H1 (cell line): ENCODE results near the gene CACNG5. TPM values are rescaled to one million over a fixed set of nuclear protein-coding genes. Genes with fewer than 3 reads are reported as not detected.

Experiments used
- BACH1 ChIP-seq: IDR thresholded peaks from 2 replicates; pipeline ENCODE4 v1.6.1; 2012; ENCODE audit warnings: low read length, improper control_type of control experiment
- CHD2 ChIP-seq: IDR thresholded peaks from 2 replicates; pipeline ENCODE4 v1.6.1; 2012; ENCODE audit warnings: low read length, improper control_type of control experiment
- CREB1 ChIP-seq: IDR thresholded peaks from 2 replicates; pipeline ENCODE4 v1.6.1; 2012; ENCODE audit warnings: inconsistent platforms
- CTBP2 ChIP-seq: IDR thresholded peaks from 2 replicates; pipeline ENCODE4 v1.7.0; 2011; ENCODE audit warnings: borderline replicate concordance, mild to moderate bottlenecking, moderate library complexity, mixed read lengths, low read length; ENCODE audit not compliant: insufficient read depth, insufficient read length
- EGR1 ChIP-seq: IDR thresholded peaks from 2 replicates; pipeline ENCODE4 v1.6.1; 2011; ENCODE audit warnings: low read depth, low read length, borderline replicate concordance
- EP300 ChIP-seq, 2 experiments: IDR thresholded peaks; 1 replicate in 1 of 2; 2 replicates in 1 of 2; pipeline ENCODE4 v1.6.1; 2011 to 2012; ENCODE audit warnings: low read depth in 2 of 2, low read length in 2 of 2, mild to moderate bottlenecking in 2 of 2, borderline replicate concordance in 1 of 2, inconsistent platforms in 1 of 2, moderate library complexity in 1 of 2
- GTF2F1 ChIP-seq: IDR thresholded peaks from 2 replicates; pipeline ENCODE4 v1.6.1; 2012; ENCODE audit warnings: low read depth, low read length, improper control_type of control experiment, borderline replicate concordance
- JUND ChIP-seq: IDR thresholded peaks from 2 replicates; pipeline ENCODE4 v1.6.1; 2011; ENCODE audit warnings: mild to moderate bottlenecking, improper control_type of control experiment, low read length
- SAP30 ChIP-seq: fragments of 300-600 bp; sonication (generic); IDR thresholded peaks from 2 replicates; pipeline ENCODE4 v1.7.1; 2012; ENCODE audit warnings: low read length, moderate library complexity, mild to moderate bottlenecking, inconsistent platforms; ENCODE audit not compliant: insufficient read depth, insufficient replicate concordance
- TAF7 ChIP-seq: optimal IDR thresholded peaks from 2 replicates; pipeline ENCODE3; 2011; ENCODE audit warnings: low read depth, mild to moderate bottlenecking, inconsistent platforms, low read length, moderate library complexity, borderline replicate concordance
- ZNF274 ChIP-seq: IDR thresholded peaks from 2 replicates; pipeline ENCODE4 v1.7.0; 2012; ENCODE audit warnings: low read length, borderline replicate concordance; ENCODE audit errors: extremely low read depth
- polyA plus RNA-seq, 7 experiments: library from polyadenylated mRNA; depleted of rRNA in 3 of 7; stranded (reverse) in 5 of 7; unstranded in 2 of 7; fragments of >200 nt in 5 of 7; fragments of 200-250 nt in 2 of 7; gene quantifications; 1 replicate in 5 of 7; 2 replicates in 1 of 7; 4 replicates in 1 of 7; pipeline versions ENCODE4 v1.2.1 to v1.2.3, GENCODE V29; 2011 to 2013; ENCODE audit warnings: missing spikeins in 2 of 7, mixed read lengths in 2 of 7
- total RNA-seq: library from RNA; stranded (reverse); fragmentation: NEBNext Ultra II Directional; extraction: Animal tissue kit (Norgen Biotek cat#: 25700); gene quantifications from 2 replicates; pipeline ENCODE4 v1.2.1, GENCODE V29; 2021
- TF ChIP-seq, protein P1 (sequence below): fragments of 300-600 bp; sonication (generic); IDR thresholded peaks from 2 replicates; pipeline ENCODE4 v1.7.1; 2012; ENCODE audit warnings: low read length, moderate library complexity, mild to moderate bottlenecking, inconsistent platforms; ENCODE audit not compliant: insufficient replicate concordance

The CACNG5 gene
- total and polyA plus RNA-seq, 2 of the 8 experiments (the other 6 are each of a cell fraction or from before 2014, with no cell fraction given), result 2.2 to 3.1 TPM

DNA sequence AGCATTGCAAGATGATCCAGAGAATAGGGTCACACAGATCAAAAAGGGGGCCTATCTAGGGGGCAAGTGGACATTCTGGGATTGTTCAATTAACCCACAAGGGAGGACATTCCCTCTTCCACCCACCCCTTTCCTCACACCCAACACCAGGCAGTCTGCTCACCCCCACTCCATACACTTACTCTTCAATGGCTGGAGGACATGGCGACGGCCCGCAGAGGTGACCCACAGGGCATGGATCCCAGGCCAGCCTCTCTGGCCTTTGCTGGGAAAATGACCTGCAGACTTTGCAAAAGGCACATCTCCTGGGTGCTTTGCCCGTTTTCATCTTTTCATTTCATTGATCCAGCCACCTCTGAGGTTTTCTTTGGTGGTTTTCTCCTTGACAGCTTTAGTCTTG lies 1.7 kb upstream of the CACNG5 start (continued):
- TF ChIP-seq, protein P1, sequence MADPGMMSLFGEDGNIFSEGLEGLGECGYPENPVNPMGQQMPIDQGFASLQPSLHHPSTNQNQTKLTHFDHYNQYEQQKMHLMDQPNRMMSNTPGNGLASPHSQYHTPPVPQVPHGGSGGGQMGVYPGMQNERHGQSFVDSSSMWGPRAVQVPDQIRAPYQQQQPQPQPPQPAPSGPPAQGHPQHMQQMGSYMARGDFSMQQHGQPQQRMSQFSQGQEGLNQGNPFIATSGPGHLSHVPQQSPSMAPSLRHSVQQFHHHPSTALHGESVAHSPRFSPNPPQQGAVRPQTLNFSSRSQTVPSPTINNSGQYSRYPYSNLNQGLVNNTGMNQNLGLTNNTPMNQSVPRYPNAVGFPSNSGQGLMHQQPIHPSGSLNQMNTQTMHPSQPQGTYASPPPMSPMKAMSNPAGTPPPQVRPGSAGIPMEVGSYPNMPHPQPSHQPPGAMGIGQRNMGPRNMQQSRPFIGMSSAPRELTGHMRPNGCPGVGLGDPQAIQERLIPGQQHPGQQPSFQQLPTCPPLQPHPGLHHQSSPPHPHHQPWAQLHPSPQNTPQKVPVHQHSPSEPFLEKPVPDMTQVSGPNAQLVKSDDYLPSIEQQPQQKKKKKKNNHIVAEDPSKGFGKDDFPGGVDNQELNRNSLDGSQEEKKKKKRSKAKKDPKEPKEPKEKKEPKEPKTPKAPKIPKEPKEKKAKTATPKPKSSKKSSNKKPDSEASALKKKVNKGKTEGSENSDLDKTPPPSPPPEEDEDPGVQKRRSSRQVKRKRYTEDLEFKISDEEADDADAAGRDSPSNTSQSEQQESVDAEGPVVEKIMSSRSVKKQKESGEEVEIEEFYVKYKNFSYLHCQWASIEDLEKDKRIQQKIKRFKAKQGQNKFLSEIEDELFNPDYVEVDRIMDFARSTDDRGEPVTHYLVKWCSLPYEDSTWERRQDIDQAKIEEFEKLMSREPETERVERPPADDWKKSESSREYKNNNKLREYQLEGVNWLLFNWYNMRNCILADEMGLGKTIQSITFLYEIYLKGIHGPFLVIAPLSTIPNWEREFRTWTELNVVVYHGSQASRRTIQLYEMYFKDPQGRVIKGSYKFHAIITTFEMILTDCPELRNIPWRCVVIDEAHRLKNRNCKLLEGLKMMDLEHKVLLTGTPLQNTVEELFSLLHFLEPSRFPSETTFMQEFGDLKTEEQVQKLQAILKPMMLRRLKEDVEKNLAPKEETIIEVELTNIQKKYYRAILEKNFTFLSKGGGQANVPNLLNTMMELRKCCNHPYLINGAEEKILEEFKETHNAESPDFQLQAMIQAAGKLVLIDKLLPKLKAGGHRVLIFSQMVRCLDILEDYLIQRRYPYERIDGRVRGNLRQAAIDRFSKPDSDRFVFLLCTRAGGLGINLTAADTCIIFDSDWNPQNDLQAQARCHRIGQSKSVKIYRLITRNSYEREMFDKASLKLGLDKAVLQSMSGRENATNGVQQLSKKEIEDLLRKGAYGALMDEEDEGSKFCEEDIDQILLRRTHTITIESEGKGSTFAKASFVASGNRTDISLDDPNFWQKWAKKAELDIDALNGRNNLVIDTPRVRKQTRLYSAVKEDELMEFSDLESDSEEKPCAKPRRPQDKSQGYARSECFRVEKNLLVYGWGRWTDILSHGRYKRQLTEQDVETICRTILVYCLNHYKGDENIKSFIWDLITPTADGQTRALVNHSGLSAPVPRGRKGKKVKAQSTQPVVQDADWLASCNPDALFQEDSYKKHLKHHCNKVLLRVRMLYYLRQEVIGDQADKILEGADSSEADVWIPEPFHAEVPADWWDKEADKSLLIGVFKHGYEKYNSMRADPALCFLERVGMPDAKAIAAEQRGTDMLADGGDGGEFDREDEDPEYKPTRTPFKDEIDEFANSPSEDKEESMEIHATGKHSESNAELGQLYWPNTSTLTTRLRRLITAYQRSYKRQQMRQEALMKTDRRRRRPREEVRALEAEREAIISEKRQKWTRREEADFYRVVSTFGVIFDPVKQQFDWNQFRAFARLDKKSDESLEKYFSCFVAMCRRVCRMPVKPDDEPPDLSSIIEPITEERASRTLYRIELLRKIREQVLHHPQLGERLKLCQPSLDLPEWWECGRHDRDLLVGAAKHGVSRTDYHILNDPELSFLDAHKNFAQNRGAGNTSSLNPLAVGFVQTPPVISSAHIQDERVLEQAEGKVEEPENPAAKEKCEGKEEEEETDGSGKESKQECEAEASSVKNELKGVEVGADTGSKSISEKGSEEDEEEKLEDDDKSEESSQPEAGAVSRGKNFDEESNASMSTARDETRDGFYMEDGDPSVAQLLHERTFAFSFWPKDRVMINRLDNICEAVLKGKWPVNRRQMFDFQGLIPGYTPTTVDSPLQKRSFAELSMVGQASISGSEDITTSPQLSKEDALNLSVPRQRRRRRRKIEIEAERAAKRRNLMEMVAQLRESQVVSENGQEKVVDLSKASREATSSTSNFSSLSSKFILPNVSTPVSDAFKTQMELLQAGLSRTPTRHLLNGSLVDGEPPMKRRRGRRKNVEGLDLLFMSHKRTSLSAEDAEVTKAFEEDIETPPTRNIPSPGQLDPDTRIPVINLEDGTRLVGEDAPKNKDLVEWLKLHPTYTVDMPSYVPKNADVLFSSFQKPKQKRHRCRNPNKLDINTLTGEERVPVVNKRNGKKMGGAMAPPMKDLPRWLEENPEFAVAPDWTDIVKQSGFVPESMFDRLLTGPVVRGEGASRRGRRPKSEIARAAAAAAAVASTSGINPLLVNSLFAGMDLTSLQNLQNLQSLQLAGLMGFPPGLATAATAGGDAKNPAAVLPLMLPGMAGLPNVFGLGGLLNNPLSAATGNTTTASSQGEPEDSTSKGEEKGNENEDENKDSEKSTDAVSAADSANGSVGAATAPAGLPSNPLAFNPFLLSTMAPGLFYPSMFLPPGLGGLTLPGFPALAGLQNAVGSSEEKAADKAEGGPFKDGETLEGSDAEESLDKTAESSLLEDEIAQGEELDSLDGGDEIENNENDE, result no peak
- no peak for TF ChIP-seq JUND
- TF ChIP-seq GTF2F1, result no peak
- no peak for TF ChIP-seq TAF7
- no peak for TF ChIP-seq ZNF274
- no peak for TF ChIP-seq EP300 (IDR thresholded peaks at IDR 0.05; ENCODE audit: borderline replicate concordance in 1 of 2, low read depth in 2 of 2, low read length in 2 of 2)
- no peak for TF ChIP-seq SAP30
- TF ChIP-seq EGR1, result no peak
- no peak for TF ChIP-seq BACH1
- no peak for TF ChIP-seq CHD2
- no peak for TF ChIP-seq CREB1
- TF ChIP-seq CTBP2, result no peak
